Mesendoderm (in vitro differentiated cells): Measurements from ENCODE around the gene PPP1R15A.
"Not testable (repeated sequence)": the region's sequence is repeated elsewhere in the genome, so short reads cannot be mapped to it uniquely, and the experiment has no call there.

Experiments
- DNase-seq: peaks from one replicate; pipeline ENCODE4 v3.0.0; 2013
- H2AK5ac ChIP-seq: 2 replicates; pipeline ENCODE4 v1.6.1; 2013; ENCODE audit warnings: low read length, inconsistent platforms
- H2BK120ac ChIP-seq: 2 replicates; pipeline ENCODE4 v1.6.1; 2013; ENCODE audit warnings: low read depth, mild to moderate bottlenecking, low read length, moderate library complexity, mixed read lengths
- H2BK15ac ChIP-seq: replicated peaks from 2 replicates; pipeline ENCODE4 v1.6.1; 2013; ENCODE audit warnings: low read depth, mild to moderate bottlenecking, moderate library complexity
- H2BK5ac ChIP-seq: 2 replicates; pipeline ENCODE4 v1.6.1; 2013; ENCODE audit warnings: low read length, inconsistent platforms
- H3K18ac ChIP-seq: 2 replicates; pipeline ENCODE4 v1.6.1; 2013; ENCODE audit warnings: mild to moderate bottlenecking, low read length, mixed read lengths
- H3K23ac ChIP-seq: one replicate; pipeline ENCODE4 v1.6.1; 2013; ENCODE audit warnings: low read length
- H3K27ac ChIP-seq: 2 replicates; pipeline ENCODE4 v1.5.1; 2013; ENCODE audit warnings: low read depth, mild to moderate bottlenecking, inconsistent platforms, low read length, moderate library complexity
- H3K27me3 ChIP-seq: 2 replicates; pipeline ENCODE4 v1.6.1; 2013; ENCODE audit warnings: low read length, control low read depth, mild to moderate bottlenecking, inconsistent platforms; ENCODE audit not compliant: insufficient read depth, poor library complexity
- H3K36me3 ChIP-seq: 2 replicates; pipeline ENCODE4 v1.6.1; 2013; ENCODE audit warnings: low read length, inconsistent platforms; ENCODE audit not compliant: control insufficient read depth, insufficient read depth
- H3K4ac ChIP-seq: one replicate; pipeline ENCODE4 v1.6.1; 2013; ENCODE audit warnings: low read depth, mild to moderate bottlenecking, low read length, moderate library complexity
- H3K4me1 ChIP-seq: 2 replicates; pipeline ENCODE4 v1.6.1; 2013; ENCODE audit warnings: low read depth, low read length, inconsistent platforms; ENCODE audit not compliant: control insufficient read depth
- H3K4me2 ChIP-seq: 2 replicates; pipeline ENCODE4 v1.6.1; 2013; ENCODE audit warnings: low read length
- H3K4me3 ChIP-seq: 2 replicates; pipeline ENCODE4 v1.5.1; 2013; ENCODE audit warnings: mild to moderate bottlenecking, low read length
- H3K56ac ChIP-seq: one replicate; pipeline ENCODE4 v1.6.1; 2013; ENCODE audit warnings: low read length
- H3K79me1 ChIP-seq: 2 replicates; pipeline ENCODE4 v1.6.1; 2013; ENCODE audit warnings: low read length, inconsistent platforms
- H3K79me2 ChIP-seq: 2 replicates; pipeline ENCODE4 v1.6.1; 2013; ENCODE audit warnings: mild to moderate bottlenecking, low read length; ENCODE audit not compliant: control insufficient read depth, insufficient read depth
- H3K9ac ChIP-seq: 2 replicates; pipeline ENCODE4 v1.6.1; 2013; ENCODE audit warnings: low read length, inconsistent platforms
- H4K5ac ChIP-seq: one replicate; pipeline ENCODE4 v1.6.1; 2013; ENCODE audit warnings: low read length
- H4K8ac ChIP-seq: one replicate; pipeline ENCODE4 v1.6.1; 2013; ENCODE audit warnings: low read depth, mild to moderate bottlenecking, control low read depth, low read length, moderate library complexity
- WGBS: extraction: QIAGEN DNeasy Blood & Tissue Kit; methylation state at CpG from one replicate; pipeline ENCODE4 v1.1.7; 2013; ENCODE audit warnings: low lambda C conversion rate, missing lambda C conversion rate; ENCODE audit not compliant: insufficient coverage; ENCODE audit errors: extremely low coverage; 5-methylcytosine and 5-hydroxymethylcytosine counted together

The PPP1R15A gene

DNA sequence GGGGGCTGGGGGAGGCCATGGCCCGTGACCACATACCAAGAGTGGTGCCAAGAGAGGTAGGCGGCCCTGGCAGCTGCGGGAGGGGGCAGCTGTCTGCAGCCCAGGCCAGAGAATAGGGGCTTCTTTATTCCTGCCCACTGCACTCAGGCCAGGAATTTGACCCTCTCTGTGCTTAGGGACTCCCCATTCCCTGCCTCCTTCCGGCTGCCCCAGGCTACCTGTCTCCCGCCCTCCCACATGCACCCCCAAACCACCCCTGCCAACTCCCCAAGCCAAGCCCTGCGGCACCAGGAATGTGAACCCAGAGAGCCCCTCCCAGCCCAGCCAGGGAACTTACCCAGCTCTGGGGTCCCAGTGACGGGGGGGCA is 4.5 kb upstream of the PPP1R15A start:
- no peak for DNase-seq
- Histone ChIP-seq H2BK15ac (no peak overlapping the region), H3K4me1 (peaks cover 3% of the 10 kb centered on the region)

GRCh38 chr19:48868114-48868886 is 3.9 kb upstream of the PPP1R15A start, which contains the start of gene PLEKHA4:
TSS of gene PLEKHA4 (minus strand) at chr19:48868617. CDS start at chr19:48867620, 997 bp downstream.
- no peaks in the 10 kb centered on the region for H3K27me3 ChIP-seq

More for the DNA sequence above, 4.5 kb upstream of the PPP1R15A start:
- Histone ChIP-seq H3K4me2 (no peak overlapping the region), H3K23ac (no peak overlapping the region), H3K27ac (no peak overlapping the region), H4K8ac (no peak overlapping the region), H2BK120ac (no peak overlapping the region), H2AK5ac (no peak overlapping the region), H3K79me1 (no peaks in the 10 kb centered on the region), H3K4me3 (no peak overlapping the region), H3K56ac (peak overlapping the region; percentile 47), H3K36me3 (no peaks in the 10 kb centered on the region), H3K18ac (peak overlapping the region; percentile 35), H4K5ac (no peak overlapping the region), H3K9ac (peak overlapping the region; percentile 50), H2BK5ac (no peak overlapping the region), H3K4ac (no peak overlapping the region), H3K27me3 (no peaks in the 10 kb centered on the region), H3K79me2 (peaks cover 4% of the 10 kb centered on the region)
- WGBS, result no CpG with 5 or more reads among the region's 7 CpGs

DNA sequence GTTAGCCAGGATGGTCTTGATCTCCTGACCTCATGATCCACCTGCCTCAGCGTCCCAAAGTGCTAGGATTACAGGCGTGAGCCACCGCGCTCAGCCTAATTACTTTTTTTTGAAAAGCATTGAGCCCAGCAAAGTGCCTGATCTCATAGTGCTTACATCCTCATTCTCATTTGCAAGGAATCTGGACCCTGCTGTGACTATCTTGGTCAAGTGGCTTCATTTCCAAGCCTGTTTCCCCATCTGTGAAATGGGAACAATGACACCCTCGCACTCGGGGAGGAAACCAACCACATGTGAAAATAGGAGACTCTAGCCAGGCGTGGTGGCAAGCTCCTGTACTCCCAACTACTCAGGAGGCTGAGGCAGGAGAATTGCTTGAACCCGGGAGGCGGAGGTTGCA is 2.2 kb upstream of the PPP1R15A start:
- Histone ChIP-seq H3K9ac (no peak overlapping the region), H2BK5ac (no peak overlapping the region), H3K79me2 (peaks cover 27% of the 10 kb centered on the region), H2BK120ac (no peak overlapping the region), H3K27ac (no peak overlapping the region), H2BK15ac (no peak overlapping the region), H3K4me1 (peaks cover 12% of the 10 kb centered on the region), H3K23ac (no peak overlapping the region), H3K27me3 (no peaks in the 10 kb centered on the region), H4K8ac (no peak overlapping the region), H3K4ac (no peak overlapping the region), H3K4me2 (no peak overlapping the region), H2AK5ac (no peak overlapping the region), H4K5ac (no peak overlapping the region), H3K79me1 (peaks cover 13% of the 10 kb centered on the region), H3K36me3 (peaks cover 7% of the 10 kb centered on the region), H3K4me3 (no peak overlapping the region), H3K18ac (no peak overlapping the region), H3K56ac (no peak overlapping the region)
- no peak for DNase-seq
- WGBS, result no CpG with 5 or more reads among the region's 9 CpGs

More at GRCh38 chr19:48868114-48868886, 3.9 kb upstream of the PPP1R15A start, which contains the start of gene PLEKHA4:
- Histone ChIP-seq H3K56ac (peak within 1 kb of the TSS; percentile 78), H3K4me2 (no peak within 1 kb of the TSS), H3K4me1 (peaks cover 3% of the 10 kb centered on the region), H2BK15ac (no peak within 1 kb of the TSS), H3K18ac (peak within 1 kb of the TSS; percentile 35), H3K79me2 (peaks cover 10% of the 10 kb centered on the region), H3K79me1 (peaks cover 2% of the 10 kb centered on the region), H3K4me3 (no peak within 1 kb of the TSS), H3K36me3 (peaks cover under 1% of the 10 kb centered on the region), H2BK5ac (no peak within 1 kb of the TSS), H2AK5ac (no peak within 1 kb of the TSS), H4K8ac (no peak within 1 kb of the TSS), H3K23ac (no peak within 1 kb of the TSS), H3K9ac (peak within 1 kb of the TSS; percentile 50), H2BK120ac (no peak within 1 kb of the TSS), H3K27ac (no peak within 1 kb of the TSS), H4K5ac (no peak within 1 kb of the TSS), H3K4ac (peak within 1 kb of the TSS; percentile 8)
- no peak for DNase-seq
- WGBS, result no CpG with 5 or more reads among the region's 11 CpGs

DNA sequence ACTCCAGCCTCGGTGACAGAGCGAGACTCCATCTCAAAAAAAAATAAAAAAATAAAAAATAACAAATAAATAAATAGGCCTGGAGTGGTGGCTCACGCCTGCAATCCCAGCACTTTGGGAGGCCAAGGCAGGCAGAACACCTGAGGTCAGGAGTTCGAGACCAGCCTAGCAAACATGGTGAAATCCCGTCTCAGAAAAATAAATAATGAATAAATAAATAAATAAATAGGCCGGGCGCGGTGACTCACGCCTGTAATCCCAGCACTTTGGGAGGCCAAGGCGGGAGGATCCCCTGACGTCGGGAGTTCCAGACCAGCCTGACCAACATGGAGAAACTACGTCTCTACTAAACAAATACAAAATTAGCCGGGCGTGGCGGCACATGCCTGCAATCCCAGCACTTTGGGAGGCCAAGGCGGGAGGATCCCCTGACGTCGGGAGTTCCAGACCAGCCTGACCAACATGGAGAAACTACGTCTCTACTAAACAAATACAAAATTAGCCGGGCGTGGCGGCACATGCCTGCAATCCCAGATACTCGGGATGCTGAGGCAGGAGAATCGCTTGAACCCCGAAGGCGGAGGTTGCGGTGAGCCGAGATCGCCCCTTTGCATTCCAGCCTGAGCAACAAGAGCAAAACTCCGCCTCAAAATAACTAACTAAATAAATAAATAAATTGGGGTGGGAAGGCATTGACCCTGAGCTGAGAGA is 595 bp upstream of the PPP1R15A start:
- not testable (repeated sequence) for H4K8ac ChIP-seq, H2BK5ac ChIP-seq, H3K4me3 ChIP-seq, H3K4ac ChIP-seq, H3K4me2 ChIP-seq, H4K5ac ChIP-seq, DNase-seq, H3K23ac ChIP-seq, H3K27me3 ChIP-seq, H2AK5ac ChIP-seq, H3K9ac ChIP-seq, H2BK120ac ChIP-seq, H3K27ac ChIP-seq, H2BK15ac ChIP-seq, H3K18ac ChIP-seq
- H3K4me1 ChIP-seq, result peaks cover 12% of the 10 kb centered on the region
- peaks cover 13% of the 10 kb centered on the region for H3K36me3 ChIP-seq
- H3K79me2 ChIP-seq, result peaks cover 32% of the 10 kb centered on the region
- WGBS, result no CpG with 5 or more reads among the region's 31 CpGs
- H3K56ac ChIP-seq, result peak overlapping the region; percentile 84
- peaks cover 17% of the 10 kb centered on the region for H3K79me1 ChIP-seq

DNA sequence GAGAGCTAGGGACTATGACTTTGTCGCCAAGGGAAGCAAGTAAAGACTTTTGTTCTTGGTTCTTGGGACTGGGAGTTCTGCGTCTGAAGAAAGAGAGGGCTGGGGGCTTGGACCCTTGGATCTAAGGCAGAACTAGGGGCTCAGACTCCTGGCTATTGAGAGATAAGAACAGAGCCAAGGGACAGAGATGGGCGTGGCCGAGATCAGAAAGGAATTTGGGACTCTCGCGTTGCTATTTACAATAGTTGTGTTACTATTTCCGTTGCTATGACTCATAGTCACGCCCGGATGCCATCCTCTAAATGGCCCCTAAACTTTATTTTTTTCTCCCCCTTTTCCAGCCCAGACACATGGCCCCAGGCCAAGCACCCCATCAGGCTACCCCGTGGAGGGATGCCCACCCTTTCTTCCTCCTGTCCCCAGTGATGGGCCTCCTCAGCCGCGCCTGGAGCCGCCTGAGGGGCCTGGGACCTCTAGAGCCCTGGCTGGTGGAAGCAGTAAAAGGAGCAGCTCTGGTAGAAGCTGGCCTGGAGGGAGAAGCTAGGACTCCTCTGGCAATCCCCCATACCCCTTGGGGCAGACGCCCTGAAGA is 759 bp downstream of the PPP1R15A start:
- H3K27ac ChIP-seq, result peak overlapping the region; percentile 91
- peak overlapping the region; percentile 63 for H2BK120ac ChIP-seq
- peak overlapping the region; percentile 99 for H3K56ac ChIP-seq
- peaks cover 13% of the 10 kb centered on the region for H3K36me3 ChIP-seq
- H3K23ac ChIP-seq, result peak overlapping the region; percentile 90
- peak overlapping the region; percentile 99 for H3K9ac ChIP-seq
- H2BK15ac ChIP-seq, result no peak overlapping the region
- H3K18ac ChIP-seq, result peak overlapping the region; percentile 91
- no CpG with 5 or more reads among the region's 14 CpGs for WGBS
- H2BK5ac ChIP-seq, result peak overlapping the region; percentile 98
- no peak overlapping the region for H4K5ac ChIP-seq
- peak; percentile 97 for DNase-seq
- no peak overlapping the region for H4K8ac ChIP-seq
- H3K4ac ChIP-seq, result peak overlapping the region; percentile 28
- H3K79me1 ChIP-seq, result peaks cover 17% of the 10 kb centered on the region
- no peaks in the 10 kb centered on the region for H3K27me3 ChIP-seq
- peaks cover 12% of the 10 kb centered on the region for H3K4me1 ChIP-seq
- H3K4me3 ChIP-seq, result peak overlapping the region; percentile 93
- H3K79me2 ChIP-seq, result peaks cover 32% of the 10 kb centered on the region
- peak overlapping the region; percentile 55 for H2AK5ac ChIP-seq
- H3K4me2 ChIP-seq, result peak overlapping the region; percentile 99
